Measurements from ENCODE around the gene UBE2F. TPM values are rescaled to one million over a fixed set of nuclear protein-coding genes. Genes with fewer than 3 reads are reported as not detected.
"Not testable (repeated sequence)": the region's sequence is repeated elsewhere in the genome, so short reads cannot be mapped to it uniquely, and the experiment has no call there.

The UBE2F gene
- total and polyA plus RNA-seq, 9 donors: 20.3 to 48.4 (median 23.8) TPM

GRCh38 chr2:238055841-238056240 is 89.0 kb downstream of the UBE2F start:
- H3K4me3 ChIP-seq: no peak overlapping the region
- no peaks in the 10 kb centered on the region for H3K36me3 ChIP-seq
- H3K9me3 ChIP-seq: no peaks in the 10 kb centered on the region
- no peaks in the 10 kb centered on the region for H3K4me1 ChIP-seq (ENCODE audit: insufficient read depth)
- no peak overlapping the region for H3K27ac ChIP-seq
- no peak for TF ChIP-seq CTCF (IDR thresholded peaks at IDR 0.05)
- no peak for TF ChIP-seq EP300 (IDR thresholded peaks at IDR 0.05)
- no peak for TF ChIP-seq POLR2A (IDR thresholded peaks at IDR 0.05)
- 36 to 55% (median 43%) methylated on average over 3 of the region's 3 CpGs for WGBS, 3 donors
- no peaks in the 10 kb centered on the region for H3K27me3 ChIP-seq
- DNase-seq: no peak
- intact Hi-C loops (cut with DNase I): no loop called here

- H3K36me3 ChIP-seq; intact Hi-C loops (cut with DNase I); H3K4me3 ChIP-seq; H3K27ac ChIP-seq; H3K4me1 ChIP-seq (ENCODE audit: insufficient read depth); DNase-seq; H3K27me3 ChIP-seq; H3K9me3 ChIP-seq: not testable (repeated sequence)
- WGBS, 3 donors: 88 to 94% (median 93%) methylated on average over 32 to 44 of the region's 44 CpGs
Measured at GRCh38 chr2:238057696-238058575, 91.1 kb downstream of the UBE2F start.

GRCh38 chr2:238059505-238059904 is 92.7 kb downstream of the UBE2F start:
- H3K36me3 ChIP-seq: no peaks in the 10 kb centered on the region
- 80 to 85% (median 85%) methylated on average over 3 of the region's 3 CpGs for WGBS, 3 donors
- DNase-seq: no peak
- H3K27ac ChIP-seq: no peak overlapping the region
- no peaks in the 10 kb centered on the region for H3K9me3 ChIP-seq
- H3K4me3 ChIP-seq: no peak overlapping the region
- H3K4me1 ChIP-seq (ENCODE audit: insufficient read depth): no peaks in the 10 kb centered on the region
- intact Hi-C loops (cut with DNase I): no loop called here
- no peaks in the 10 kb centered on the region for H3K27me3 ChIP-seq
- no peak for TF ChIP-seq CTCF (IDR thresholded peaks at IDR 0.05)
- TF ChIP-seq POLR2A (IDR thresholded peaks at IDR 0.05): no peak
- TF ChIP-seq EP300 (IDR thresholded peaks at IDR 0.05): no peak

- H3K36me3 ChIP-seq: no peaks in the 10 kb centered on the region
- H3K27ac ChIP-seq: peak overlapping the region; percentile 61 to 73
- no peak for TF ChIP-seq POLR2A (IDR thresholded peaks at IDR 0.05)
- peak in 1 of 3 donors; percentile 17 for TF ChIP-seq CTCF (IDR thresholded peaks at IDR 0.05)
- H3K4me1 ChIP-seq (ENCODE audit: insufficient read depth): no peaks in the 10 kb centered on the region
- 1 to 2% (median 2%) methylated on average over 16 to 18 of the region's 18 CpGs for whole genome bisulfite sequencing, 3 donors
- no peaks in the 10 kb centered on the region for H3K9me3 ChIP-seq
- intact Hi-C loops (cut with DNase I): loop anchor here in 1 of 4 donors (5.0 kb wide), 1 partner anchor 93 kb away; the partner anchor contains the start of gene UBE2F
- H3K4me3 ChIP-seq: peak overlapping the region; percentile 94
- no peak for DNase-seq
- no peaks in the 10 kb centered on the region for H3K27me3 ChIP-seq
Measured at GRCh38 chr2:238060096-238060541, 93.3 kb downstream of the UBE2F start.

Measured in ovary (tissue), 9 donors.